ENCODE results near the gene BCL10.

DNA sequence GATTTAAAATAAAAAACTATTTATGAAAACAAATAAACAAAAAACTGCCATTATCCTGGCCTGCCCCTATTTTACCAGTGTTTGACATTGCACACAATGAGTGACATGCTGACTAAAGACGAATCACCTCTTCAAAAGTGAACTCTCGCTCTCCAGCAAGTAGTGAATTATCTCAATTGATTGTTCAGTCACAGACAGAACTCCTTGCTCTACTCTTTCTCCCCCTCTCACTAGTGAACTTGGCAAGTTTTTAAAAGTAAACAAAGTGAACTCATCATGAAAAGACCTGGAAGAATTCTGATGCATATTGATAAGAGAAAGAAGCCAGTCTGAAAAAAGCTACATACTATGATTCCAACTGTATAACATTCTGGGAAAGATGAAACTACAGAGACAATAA, 12.3 kb downstream of the BCL10 start:
- TF ChIP-seq, protein P1, sequence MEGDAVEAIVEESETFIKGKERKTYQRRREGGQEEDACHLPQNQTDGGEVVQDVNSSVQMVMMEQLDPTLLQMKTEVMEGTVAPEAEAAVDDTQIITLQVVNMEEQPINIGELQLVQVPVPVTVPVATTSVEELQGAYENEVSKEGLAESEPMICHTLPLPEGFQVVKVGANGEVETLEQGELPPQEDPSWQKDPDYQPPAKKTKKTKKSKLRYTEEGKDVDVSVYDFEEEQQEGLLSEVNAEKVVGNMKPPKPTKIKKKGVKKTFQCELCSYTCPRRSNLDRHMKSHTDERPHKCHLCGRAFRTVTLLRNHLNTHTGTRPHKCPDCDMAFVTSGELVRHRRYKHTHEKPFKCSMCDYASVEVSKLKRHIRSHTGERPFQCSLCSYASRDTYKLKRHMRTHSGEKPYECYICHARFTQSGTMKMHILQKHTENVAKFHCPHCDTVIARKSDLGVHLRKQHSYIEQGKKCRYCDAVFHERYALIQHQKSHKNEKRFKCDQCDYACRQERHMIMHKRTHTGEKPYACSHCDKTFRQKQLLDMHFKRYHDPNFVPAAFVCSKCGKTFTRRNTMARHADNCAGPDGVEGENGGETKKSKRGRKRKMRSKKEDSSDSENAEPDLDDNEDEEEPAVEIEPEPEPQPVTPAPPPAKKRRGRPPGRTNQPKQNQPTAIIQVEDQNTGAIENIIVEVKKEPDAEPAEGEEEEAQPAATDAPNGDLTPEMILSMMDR (IDR thresholded peaks at IDR 0.05) = no peak
- no peak for TF ChIP-seq POLR2A (IDR thresholded peaks at IDR 0.05)
